IPS-15b (cell line): ENCODE measurements around the gene RNF10.
A peak's percentile ranks its signal among the peaks of the same experiment; 100 is the strongest.
"Not testable (repeated sequence)": the region's sequence is repeated elsewhere in the genome, so short reads cannot be mapped to it uniquely, and the experiment has no call there.

Experiments used
- H3K27me3 ChIP-seq: one replicate; pipeline ENCODE4 v1.6.1; 2013; ENCODE audit warnings: low read length; ENCODE audit not compliant: control insufficient read depth, insufficient read depth
- H3K36me3 ChIP-seq: one replicate; pipeline ENCODE4 v1.6.1; 2013; ENCODE audit warnings: low read length; ENCODE audit not compliant: control insufficient read depth, insufficient read depth
- H3K4me1 ChIP-seq: one replicate; pipeline ENCODE4 v1.6.1; 2013; ENCODE audit warnings: mild to moderate bottlenecking, low read length; ENCODE audit not compliant: control insufficient read depth, insufficient read depth
- H3K4me3 ChIP-seq: one replicate; pipeline ENCODE4 v1.5.1; 2013; ENCODE audit warnings: low read depth, low read length
- H3K9ac ChIP-seq: one replicate; pipeline ENCODE4 v1.6.1; 2013; ENCODE audit warnings: low read depth, mild to moderate bottlenecking, low read length
- H3K9me3 ChIP-seq: one replicate; pipeline ENCODE4 v1.6.1; 2013; ENCODE audit warnings: mild to moderate bottlenecking, low read length; ENCODE audit not compliant: control insufficient read depth, insufficient read depth

RNF10 gene

DNA sequence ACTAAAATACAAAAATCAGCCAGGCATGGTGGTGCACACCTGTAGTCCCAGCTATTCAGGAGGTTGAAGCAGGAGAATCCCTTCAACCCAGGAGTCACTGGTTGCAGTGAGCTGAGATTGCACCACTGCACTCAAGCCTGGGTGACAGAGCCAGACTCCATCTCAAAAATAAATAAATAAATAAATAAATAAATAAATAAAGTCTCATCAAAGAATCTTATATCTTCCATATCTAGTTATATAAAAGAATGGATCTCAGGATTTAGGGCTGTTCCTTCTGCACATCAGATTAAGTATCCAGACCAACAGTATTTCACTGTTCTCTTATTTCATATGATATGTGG is 3.8 kb upstream of the RNF10 start:
- not testable (repeated sequence) for H3K4me3 ChIP-seq, H3K27me3 ChIP-seq, H3K36me3 ChIP-seq, H3K9ac ChIP-seq, H3K4me1 ChIP-seq, H3K9me3 ChIP-seq

DNA sequence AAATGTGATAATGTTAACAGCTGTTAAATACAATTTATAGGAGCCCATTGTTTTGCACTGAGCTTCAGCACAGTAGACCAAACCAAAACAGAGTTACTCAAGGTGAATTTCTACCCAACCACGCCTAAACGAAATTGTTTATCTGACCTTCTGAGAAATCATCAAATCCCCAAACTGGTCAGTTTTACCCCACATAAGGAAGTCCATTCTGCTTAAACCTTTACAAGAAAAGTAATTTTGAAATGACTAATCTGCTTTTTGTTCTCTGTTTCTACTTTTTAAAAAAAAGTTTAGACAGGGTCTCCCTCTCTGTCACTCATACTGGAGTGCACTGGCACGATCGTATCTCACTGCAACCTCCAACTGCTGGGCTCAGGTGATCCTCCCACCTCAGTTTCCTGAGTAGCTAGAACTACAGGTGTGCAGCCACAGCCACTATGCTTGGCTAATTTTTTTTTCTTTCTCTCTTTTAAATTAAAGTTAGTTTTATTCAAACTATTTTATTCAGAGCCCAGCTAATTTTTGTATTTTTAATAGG is 1.4 kb upstream of the RNF10 start:
- no peaks in the 10 kb centered on the region for H3K9me3 ChIP-seq
- no peak overlapping the region for H3K9ac ChIP-seq
- H3K4me3 ChIP-seq: no peak overlapping the region
- no peaks in the 10 kb centered on the region for H3K36me3 ChIP-seq
- peaks cover 8% of the 10 kb centered on the region for H3K4me1 ChIP-seq
- no peaks in the 10 kb centered on the region for H3K27me3 ChIP-seq

DNA sequence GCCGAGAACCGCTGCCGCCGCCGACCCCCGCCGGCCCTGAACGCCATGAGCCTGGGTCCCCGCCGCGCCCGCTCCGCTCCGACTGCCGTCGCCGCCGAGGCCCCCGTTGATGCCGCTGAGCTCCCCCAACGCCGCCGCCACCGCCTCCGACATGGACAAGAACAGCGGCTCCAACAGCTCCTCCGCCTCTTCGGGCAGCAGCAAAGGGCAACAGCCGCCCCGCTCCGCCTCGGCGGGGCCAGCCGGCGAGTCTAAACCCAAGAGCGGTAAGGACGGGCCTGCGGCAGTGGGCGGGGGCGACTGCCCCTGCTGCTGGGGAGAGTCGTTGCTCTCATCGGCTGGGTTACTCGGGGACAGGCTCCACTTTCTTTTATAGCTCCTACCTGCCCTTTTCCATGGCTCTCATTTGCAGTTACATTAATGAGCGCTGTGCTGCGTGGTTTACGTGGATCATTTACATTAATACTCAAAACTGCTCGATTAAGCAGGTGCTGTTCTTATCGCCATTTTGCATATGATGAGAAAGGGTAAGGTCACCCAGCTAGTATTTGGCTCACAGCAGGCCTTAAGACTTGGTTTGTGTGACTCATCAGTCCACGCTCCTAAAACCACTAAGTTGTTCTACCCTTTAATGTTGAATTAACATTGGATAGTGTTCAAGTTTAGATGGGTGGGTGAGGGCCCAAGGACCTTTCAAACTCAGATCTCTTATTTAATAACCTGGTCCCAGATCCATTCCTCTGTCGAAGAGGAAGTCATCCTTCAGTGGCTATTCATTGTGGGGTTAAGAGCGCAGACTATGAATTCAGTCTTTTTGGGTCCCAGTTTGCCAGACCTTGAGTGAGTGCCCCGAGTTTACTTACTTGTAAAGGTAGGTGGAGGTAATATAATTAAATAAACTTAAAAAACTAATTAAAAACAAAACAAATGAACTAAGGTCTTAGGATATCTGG is 823 bp downstream of the RNF10 start:
- Histone ChIP-seq H3K27me3 (no peaks in the 10 kb centered on the region), H3K36me3 (no peaks in the 10 kb centered on the region), H3K9me3 (no peaks in the 10 kb centered on the region), H3K4me1 (peaks cover 10% of the 10 kb centered on the region), H3K9ac (peak overlapping the region; percentile 82), H3K4me3 (peak overlapping the region; percentile 95)

DNA sequence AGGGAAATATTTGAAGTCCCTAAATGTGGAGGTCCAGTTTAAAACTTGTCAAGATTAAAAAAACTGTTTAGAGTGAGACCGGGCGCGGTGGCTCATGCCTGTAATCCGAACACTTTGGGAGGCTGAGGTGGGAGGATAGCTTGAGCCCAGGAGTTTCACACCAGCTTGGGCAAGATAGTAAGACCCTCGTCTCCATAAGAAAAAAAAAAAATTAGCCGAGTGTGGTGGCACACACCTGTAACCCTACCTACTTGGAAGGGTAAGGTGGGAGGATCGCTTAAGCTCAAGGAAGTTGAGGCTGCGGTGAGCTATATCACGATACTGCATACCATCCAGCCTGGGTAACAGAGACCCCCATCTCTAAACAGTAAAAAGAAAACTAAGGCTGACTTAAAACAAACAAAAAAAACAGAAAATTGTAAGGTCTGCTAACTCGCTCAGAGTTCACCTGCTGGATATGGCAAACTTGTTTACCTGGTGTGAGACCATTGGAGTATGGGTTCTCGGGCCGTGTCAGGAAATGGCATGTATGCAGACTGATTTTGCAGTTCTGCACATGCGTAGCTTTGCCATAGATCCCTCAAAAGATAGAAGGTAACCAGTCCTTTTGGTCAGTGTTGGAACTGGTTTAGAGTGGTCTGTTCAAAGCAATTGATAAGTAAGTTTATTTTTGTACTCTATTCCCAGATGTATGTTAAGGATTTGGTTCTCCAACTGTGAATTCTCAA is 2.1 kb downstream of the RNF10 start:
- H3K9ac ChIP-seq: no peak overlapping the region
- peak overlapping the region; percentile 95 for H3K4me3 ChIP-seq
- no peaks in the 10 kb centered on the region for H3K27me3 ChIP-seq
- H3K9me3 ChIP-seq: no peaks in the 10 kb centered on the region
- H3K4me1 ChIP-seq: peaks cover 10% of the 10 kb centered on the region
- H3K36me3 ChIP-seq: no peaks in the 10 kb centered on the region

DNA sequence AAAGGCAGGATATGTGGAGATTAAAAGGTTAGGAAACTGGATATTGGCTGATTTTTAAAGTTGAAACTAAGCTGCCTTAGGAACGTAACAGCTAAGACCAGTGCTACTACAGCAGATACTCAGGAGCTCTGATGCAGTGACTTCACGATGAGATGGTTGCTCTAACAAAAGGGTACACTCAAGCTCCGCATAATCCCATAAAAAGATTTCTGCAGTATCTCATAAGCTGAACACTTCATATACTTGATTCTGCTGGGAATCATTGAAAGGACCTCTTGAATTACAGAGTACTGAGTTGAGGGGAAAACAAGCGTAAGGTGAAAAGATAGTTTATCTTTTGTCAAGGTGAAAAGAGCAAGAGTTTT is 3.7 kb downstream of the RNF10 start:
- H3K4me1 ChIP-seq: peaks cover 10% of the 10 kb centered on the region
- H3K9me3 ChIP-seq: no peaks in the 10 kb centered on the region
- no peaks in the 10 kb centered on the region for H3K36me3 ChIP-seq
- no peak overlapping the region for H3K9ac ChIP-seq
- no peaks in the 10 kb centered on the region for H3K27me3 ChIP-seq
- H3K4me3 ChIP-seq: no peak overlapping the region

DNA sequence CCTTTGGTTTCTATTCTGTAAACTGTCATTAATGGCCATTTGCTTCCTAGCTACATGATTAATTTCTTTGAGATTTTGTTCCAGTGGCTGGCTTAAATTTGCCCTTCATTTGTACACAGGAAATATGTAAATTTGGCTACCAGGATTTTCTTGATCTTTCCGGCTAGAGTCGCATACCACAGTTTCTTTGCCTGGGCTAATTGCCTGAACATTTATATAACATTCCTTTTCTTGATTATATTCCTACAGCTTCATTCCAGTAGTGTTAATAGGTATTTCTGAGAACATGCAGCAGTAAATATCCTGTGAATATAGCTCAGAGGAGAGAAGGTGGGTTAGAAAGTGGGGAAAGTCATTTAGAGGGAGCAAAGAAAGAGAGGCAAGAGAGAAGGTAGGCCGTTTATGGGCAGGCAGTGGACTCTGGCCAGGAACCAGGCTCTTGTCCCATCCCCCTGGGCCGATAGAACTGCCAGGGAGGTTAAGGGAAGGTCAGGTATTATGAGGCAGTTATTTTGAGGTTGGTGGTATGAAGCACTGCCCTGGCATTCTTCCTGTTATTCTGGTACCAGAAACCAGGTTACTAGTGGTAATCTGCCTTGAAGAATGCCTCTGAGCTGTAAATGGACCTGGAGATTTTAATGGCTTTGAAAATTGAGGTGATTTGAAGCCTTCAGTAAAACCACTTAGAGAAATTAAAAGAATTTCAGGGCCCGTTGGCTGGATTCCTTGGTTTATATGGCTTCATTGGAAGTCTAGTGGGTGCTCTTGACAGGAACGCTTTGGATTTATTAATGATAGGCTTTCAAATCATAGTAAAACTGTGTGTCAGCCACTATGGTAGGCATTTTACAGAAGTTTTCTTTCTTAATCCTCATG is 4.4 kb downstream of the RNF10 start:
- Histone ChIP-seq H3K4me3 (no peak overlapping the region), H3K9me3 (no peaks in the 10 kb centered on the region), H3K36me3 (no peaks in the 10 kb centered on the region), H3K27me3 (no peaks in the 10 kb centered on the region), H3K9ac (peak overlapping the region; percentile 12), H3K4me1 (peaks cover 10% of the 10 kb centered on the region)

DNA sequence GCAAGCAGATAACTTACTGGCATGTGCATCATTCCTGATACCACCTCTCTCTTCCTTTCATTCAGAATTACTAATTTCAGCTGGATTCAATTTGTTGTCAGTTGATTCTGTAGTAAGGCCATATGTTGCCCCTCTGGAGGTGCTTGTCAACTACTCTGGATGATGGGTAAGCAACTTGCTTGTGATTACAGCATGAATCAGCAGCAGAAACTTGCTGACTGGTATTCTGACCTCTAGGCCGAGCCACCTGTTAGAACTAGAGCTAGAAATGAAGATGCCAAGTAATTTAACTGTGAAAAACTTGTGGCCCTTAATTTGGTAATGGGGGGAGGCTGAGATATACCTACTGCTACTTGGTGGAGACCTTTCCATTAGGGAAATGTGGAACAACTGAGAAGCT is 5.1 kb downstream of the RNF10 start:
- Histone ChIP-seq H3K4me1 (peaks cover 10% of the 10 kb centered on the region), H3K9ac (no peak overlapping the region), H3K4me3 (no peak overlapping the region), H3K9me3 (no peaks in the 10 kb centered on the region), H3K36me3 (peaks cover 2% of the 10 kb centered on the region), H3K27me3 (no peaks in the 10 kb centered on the region)

DNA sequence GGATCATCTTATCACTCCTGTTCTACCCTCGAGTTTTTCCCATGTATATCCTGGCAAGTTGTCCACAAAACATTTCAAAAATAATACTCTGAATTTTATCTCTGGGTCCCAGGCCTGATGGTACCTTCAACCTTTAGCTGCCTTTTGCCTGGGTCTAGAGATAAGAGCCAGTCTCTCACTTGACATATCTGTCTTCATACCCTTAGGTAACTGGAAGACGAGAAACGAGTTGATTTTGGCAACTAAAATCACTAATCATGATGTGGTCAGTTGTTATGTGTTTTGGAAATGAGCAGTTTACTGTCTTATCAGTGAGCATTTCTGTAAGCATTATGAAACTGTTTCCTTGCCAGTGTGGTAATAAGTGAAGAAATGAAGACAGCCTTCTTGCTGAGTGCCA is 6.3 kb downstream of the RNF10 start:
- Histone ChIP-seq H3K4me1 (peaks cover 10% of the 10 kb centered on the region), H3K36me3 (peaks cover 3% of the 10 kb centered on the region), H3K9ac (no peak overlapping the region), H3K27me3 (no peaks in the 10 kb centered on the region), H3K4me3 (no peak overlapping the region), H3K9me3 (no peaks in the 10 kb centered on the region)

DNA sequence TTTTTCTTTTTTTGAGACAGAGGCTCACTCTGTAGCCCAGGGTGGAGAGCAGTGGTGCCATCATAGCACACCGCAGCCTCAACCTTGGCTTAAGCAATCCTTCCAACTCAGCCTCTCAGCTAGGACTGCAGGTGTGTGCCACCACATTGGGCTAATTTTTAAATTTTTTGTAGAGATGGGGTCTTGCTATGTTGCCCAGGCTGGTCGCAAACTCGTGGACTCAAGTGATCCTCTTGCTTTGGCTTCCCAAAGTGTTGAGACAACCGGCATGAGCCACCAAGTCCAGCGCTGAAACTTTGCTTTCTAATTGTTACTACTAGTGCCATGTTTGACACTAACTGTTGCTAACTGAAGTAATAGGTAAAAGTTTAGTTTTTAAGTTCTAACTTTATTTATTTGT is 8.0 kb downstream of the RNF10 start:
- H3K27me3 ChIP-seq: no peaks in the 10 kb centered on the region
- peaks cover 6% of the 10 kb centered on the region for H3K4me1 ChIP-seq
- H3K36me3 ChIP-seq: peaks cover 3% of the 10 kb centered on the region
- H3K9me3 ChIP-seq: no peaks in the 10 kb centered on the region
- H3K4me3 ChIP-seq: no peak overlapping the region
- H3K9ac ChIP-seq: no peak overlapping the region

DNA sequence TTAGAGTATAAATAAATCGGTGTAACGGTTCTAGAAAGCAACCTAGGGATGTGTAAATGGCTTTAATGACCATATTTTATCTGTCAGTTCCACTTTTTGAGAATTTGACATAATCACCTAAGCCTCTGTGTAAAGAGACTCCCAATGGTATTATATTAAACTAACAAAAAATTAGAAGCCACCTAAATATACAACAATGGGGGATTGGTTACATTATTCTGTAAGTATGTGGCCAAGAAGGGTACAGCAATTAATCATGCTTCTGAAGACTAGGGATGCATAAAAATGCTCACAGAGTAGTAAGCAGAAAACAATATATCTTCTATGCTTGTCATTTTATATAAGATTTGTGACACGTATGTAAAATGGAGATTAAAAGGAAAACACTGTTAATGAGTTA is 10.5 kb downstream of the RNF10 start:
- no peaks in the 10 kb centered on the region for H3K4me1 ChIP-seq
- no peak overlapping the region for H3K4me3 ChIP-seq
- H3K9me3 ChIP-seq: no peaks in the 10 kb centered on the region
- H3K36me3 ChIP-seq: peaks cover 5% of the 10 kb centered on the region
- H3K27me3 ChIP-seq: no peaks in the 10 kb centered on the region
- H3K9ac ChIP-seq: no peak overlapping the region

DNA sequence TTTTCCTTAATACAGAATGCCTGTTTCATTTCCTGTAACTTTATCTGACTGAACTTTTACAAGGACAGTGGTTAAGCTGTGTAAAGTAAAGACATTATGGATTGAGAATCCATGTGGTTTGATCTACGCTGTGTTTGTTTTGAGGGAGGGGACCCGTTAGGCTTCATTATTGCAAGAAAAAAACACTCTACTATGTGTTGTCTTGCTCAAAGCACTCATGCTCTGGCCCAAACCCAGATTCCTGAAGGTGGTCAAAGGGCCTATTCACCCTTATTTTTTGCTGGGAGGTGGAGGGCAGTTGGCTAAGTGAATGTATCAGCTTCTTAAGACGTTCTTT is 11.9 kb downstream of the RNF10 start:
- Histone ChIP-seq H3K4me1 (no peaks in the 10 kb centered on the region), H3K4me3 (no peak overlapping the region), H3K9me3 (no peaks in the 10 kb centered on the region), H3K9ac (no peak overlapping the region), H3K36me3 (peaks cover 5% of the 10 kb centered on the region), H3K27me3 (no peaks in the 10 kb centered on the region)
